Glomerular visceral epithelial cell (primary cell): ENCODE data around the gene CHRM2.
"Not testable (repeated sequence)": the region's sequence is repeated elsewhere in the genome, so short reads cannot be mapped to it uniquely, and the experiment has no call there.

Source experiments
- DNase-seq: peaks from one replicate; pipeline ENCODE4 v3.0.0-alpha.2; 2016; ENCODE audit errors: extremely low spot score

The CHRM2 gene

GRCh38 chr7:136868496-136869000 lies at the start of gene CHRM2:
Gene CHRM2 (plus strand): TSS chr7:136868652. CDS start chr7:137014866, 146,214 bp downstream.
- no peak for DNase-seq

GRCh38 chr7:136831398-136831797 lies 37.1 kb upstream of the CHRM2 start:
- DNase-seq = not testable (repeated sequence)

GRCh38 chr7:136845899-136846465 lies 22.5 kb upstream of the CHRM2 start:
- DNase-seq = no peak

GRCh38 chr7:136847858-136848257 lies 20.6 kb upstream of the CHRM2 start:
- no peak for DNase-seq

GRCh38 chr7:136853654-136854053 lies 14.8 kb upstream of the CHRM2 start:
- no peak for DNase-seq

- peak; percentile 23 for DNase-seq
These were observed 10.9 kb upstream of the CHRM2 start for GRCh38 chr7:136857573-136857972.

GRCh38 chr7:136859803-136860202 lies 8.6 kb upstream of the CHRM2 start:
- no peak for DNase-seq

- DNase-seq = no peak
These were observed 3.2 kb upstream of the CHRM2 start for GRCh38 chr7:136865236-136865635.

- no peak for DNase-seq
These were observed 2.7 kb upstream of the CHRM2 start for GRCh38 chr7:136865777-136866176.

GRCh38 chr7:136869001-136869961 lies 829 bp downstream of the CHRM2 start:
- no peak for DNase-seq

- DNase-seq = peak; percentile 22
These were observed 1.8 kb downstream of the CHRM2 start for GRCh38 chr7:136869991-136870865.

- no peak for DNase-seq
These were observed 2.5 kb downstream of the CHRM2 start for GRCh38 chr7:136870866-136871487.

- DNase-seq = peak; percentile 15
These were observed 6.1 kb downstream of the CHRM2 start for GRCh38 chr7:136874393-136875032.

- DNase-seq = no peak
These were observed 9.1 kb downstream of the CHRM2 start for GRCh38 chr7:136877509-136877908.

- no peak for DNase-seq
These were observed 9.5 kb downstream of the CHRM2 start for GRCh38 chr7:136877990-136878389.

- no peak for DNase-seq
These were observed 10.4 kb downstream of the CHRM2 start for GRCh38 chr7:136878878-136879277.

GRCh38 chr7:136883046-136883445 lies 14.6 kb downstream of the CHRM2 start:
- DNase-seq = no peak

- no peak for DNase-seq
These were observed 16.0 kb downstream of the CHRM2 start for GRCh38 chr7:136884492-136884891.

- no peak for DNase-seq
These were observed 18.9 kb downstream of the CHRM2 start for GRCh38 chr7:136887317-136887716.

- no peak for DNase-seq
These were observed 21.9 kb downstream of the CHRM2 start for GRCh38 chr7:136890399-136890798.

GRCh38 chr7:136891850-136892249 lies 23.4 kb downstream of the CHRM2 start:
- DNase-seq = no peak
